A549 (cell line): ENCODE results near the gene JAKMIP1. TPM values are rescaled to one million over a fixed set of nuclear protein-coding genes. Genes with fewer than 3 reads are reported as not detected.

Experiments used
- ATAC-seq, 2 experiments: fragments of 200-7000 bp in 1 of 2; fragments of >200 bp in 1 of 2; cut with Nextera tagmentation in 1 of 2; cut with Tn5 transposase in 1 of 2; 3 replicates each; pipeline versions ENCODE4 v1.8.0 to v1.9.1; 2018 to 2020; ENCODE audit warnings: mild to moderate bottlenecking in 1 of 2, moderate library complexity in 1 of 2
- CTCF ChIA-PET: fragments of 300-600 bp; sonication (Branson Sonifier 250); formaldehyde crosslinking; extraction: SDS; loops from one replicate; lab custom pipeline; 2021; ENCODE audit warnings: antibody characterized with exemption, inconsistent platforms; lab: Yijun Ruan, JAX
- POLR2A ChIA-PET: fragments of 350-600 bp; formaldehyde crosslinking; extraction: SDS; loops from one replicate; lab custom pipeline; 2021; ENCODE audit warnings: antibody characterized with exemption, inconsistent platforms; lab: Yijun Ruan, JAX
- DNase-seq, 2 experiments: peaks; one replicate each; pipeline versions ENCODE4 v3.0.0 to v3.0.0-alpha.2; 2011 to 2016; ENCODE audit warnings: low read depth in 1 of 2, low spot score in 1 of 2
- FAIRE-seq: peaks from 2 replicates; lab custom pipeline; 2011; peaks lifted over from hg19 to GRCh38; lab: Jason Lieb, UNC
- H3K27ac ChIP-seq, 2 experiments: fragments of >200 bp; sonication (Bioruptor Twin); formaldehyde crosslinking; 3 replicates each; pipeline ENCODE4 v1.5.1; 2016 to 2017
- H3K4me1 ChIP-seq: fragments of >200 bp; sonication (Bioruptor Twin); formaldehyde crosslinking; 3 replicates; pipeline ENCODE4 v1.6.1; 2016
- H3K4me2 ChIP-seq: fragments of >200 bp; sonication (Bioruptor Twin); formaldehyde crosslinking; 3 replicates; pipeline ENCODE4 v1.6.1; 2016
- H3K4me3 ChIP-seq: fragments of >200 bp; sonication (Bioruptor Twin); formaldehyde crosslinking; 3 replicates; pipeline ENCODE4 v1.5.1; 2016
- H3K9me3 ChIP-seq: fragments of >200 bp; sonication (Bioruptor Twin); formaldehyde crosslinking; 3 replicates; pipeline ENCODE4 v1.6.1; 2016
- ELK1 ChIP-seq: fragments of 150-350 bp; IDR thresholded peaks from 2 replicates; pipeline ENCODE4 v1.6.1; 2014; ENCODE audit warnings: low read depth, mild to moderate bottlenecking, low read length
- FOSL2 ChIP-seq, 2 experiments: fragments of 450-650 bp in 1 of 2; fragments of >200 bp in 1 of 2; sonication (Bioruptor Twin) in 1 of 2; formaldehyde crosslinking; IDR thresholded peaks; 2 replicates each; pipeline versions ENCODE4 v1.5.0 to v1.6.1; 2016 to 2020; ENCODE audit warnings: mild to moderate bottlenecking in 1 of 2, moderate library complexity in 1 of 2
- GATA3 ChIP-seq: IDR thresholded peaks from 2 replicates; pipeline ENCODE4 v1.6.1; 2012; ENCODE audit warnings: borderline replicate concordance
- MAX ChIP-seq: IDR thresholded peaks from 2 replicates; pipeline ENCODE4 v1.6.1; 2012
- NFE2L2 ChIP-seq: fragments of 150-350 bp; conservative IDR thresholded peaks from 2 replicates; pipeline ENCODE4 v1.6.1; 2014; ENCODE audit warnings: low read length
- NR3C1 ChIP-seq: fragments of >200 bp; sonication (Bioruptor Twin); formaldehyde crosslinking; IDR thresholded peaks from 3 replicates; pipeline ENCODE4 v1.6.1; 2017
- PBX3 ChIP-seq: IDR thresholded peaks from 2 replicates; pipeline ENCODE4 v1.6.1; 2012
- POLR2AphosphoS2 ChIP-seq: conservative IDR thresholded peaks from 2 replicates; pipeline ENCODE4 v1.6.1; 2012; ENCODE audit warnings: low read length, improper control_type of control experiment, inconsistent platforms
- RAD21 ChIP-seq, 2 experiments: fragments of >200 bp in 1 of 2; sonication (Bioruptor Twin) in 1 of 2; formaldehyde crosslinking in 1 of 2; IDR thresholded peaks in 1 of 2; conservative IDR thresholded peaks in 1 of 2; 2 replicates in 1 of 2; 3 replicates in 1 of 2; pipeline ENCODE4 v1.6.1; 2012 to 2018; ENCODE audit warnings: inconsistent platforms in 1 of 2
- RCOR1 ChIP-seq: fragments of 150-350 bp; IDR thresholded peaks from 2 replicates; pipeline ENCODE4 v1.6.1; 2014; ENCODE audit warnings: antibody characterized with exemption, low read length, low read depth
- RNF2 ChIP-seq: fragments of 200-600 bp; sonication (generic); IDR thresholded peaks from 2 replicates; pipeline ENCODE4 v1.6.1; 2016; ENCODE audit warnings: low read depth, mild to moderate bottlenecking, antibody characterized with exemption, moderate library complexity, borderline replicate concordance
- TFCP2L1 ChIP-seq: fragments of 250-450 bp; sonication (Bioruptor Pico); IDR thresholded peaks from 2 replicates; pipeline ENCODE4 v1.5.0; 2021; ENCODE audit warnings: mild to moderate bottlenecking
- USF2 ChIP-seq: fragments of 450-650 bp; IDR thresholded peaks from 2 replicates; pipeline ENCODE4 v1.6.1; 2014; ENCODE audit warnings: antibody characterized with exemption
- ZNF302 ChIP-seq: fragments of 250-450 bp; sonication (Bioruptor Pico); IDR thresholded peaks from 2 replicates; pipeline ENCODE4 v1.9.0; 2021; ENCODE audit warnings: inconsistent platforms, mild to moderate bottlenecking, moderate library complexity
- ZSCAN20 ChIP-seq: fragments of 250-450 bp; sonication (Bioruptor Pico); IDR thresholded peaks from 2 replicates; pipeline ENCODE4 v1.8.0; 2022; ENCODE audit warnings: mild to moderate bottlenecking, moderate library complexity
- WGBS: methylation state at CpG from one replicate; pipeline ENCODE4 v1.1.6; 2017; ENCODE audit errors: missing lambda C conversion rate; 5-methylcytosine and 5-hydroxymethylcytosine counted together
- polyA plus RNA-seq, 4 experiments: library from polyadenylated mRNA; depleted of rRNA in 3 of 4; stranded (reverse); fragments of >200 nt; fragmentation: RNase III in 1 of 4; extraction: RNeasy Plus Mini Kit Qiagen cat#74134 plus additional on column Dnase treatment in 1 of 4; gene quantifications; 2 replicates in 3 of 4; 3 replicates in 1 of 4; pipeline ENCODE4 v1.2.3, GENCODE V29; 2011 to 2017

Gene JAKMIP1
- polyA plus RNA-seq, 2 of the 4 experiments (the other 2 are of a cell fraction): not detected

- TF ChIP-seq GATA3 (no peak), RNF2 (no peak)
Measured at GRCh38 chr4:6085028-6085690, 115.2 kb downstream of the JAKMIP1 start (continued).

GRCh38 chr4:6079965-6080364, 120.4 kb downstream of the JAKMIP1 start:
- FAIRE-seq: no peak
- no peak for ATAC-seq
- TF ChIP-seq ELK1: no peak
- TF ChIP-seq POLR2AphosphoS2: no peak
- TF ChIP-seq ZSCAN20 (CRISPR knock-in tag): no peak
- TF ChIP-seq ZNF302 (CRISPR knock-in tag): no peak
- no peak for TF ChIP-seq USF2
- no peak for TF ChIP-seq PBX3
- TF ChIP-seq NR3C1: no peak
- TF ChIP-seq RCOR1: no peak
- no peak for TF ChIP-seq MAX
- Histone ChIP-seq H3K4me2 (no peak overlapping the region), H3K27ac (no peak overlapping the region), H3K4me3 (no peak overlapping the region), H3K4me1 (no peaks in the 10 kb centered on the region), H3K9me3 (no peaks in the 10 kb centered on the region)
- POLR2A ChIA-PET: no interaction called here
- WGBS: 54% methylated on average over 6 of the region's 12 CpGs
- CTCF ChIA-PET: no interaction called here
- no peak for DNase-seq

GRCh38 chr4:6078560-6078959, 121.8 kb downstream of the JAKMIP1 start:
- Histone ChIP-seq H3K9me3 (no peaks in the 10 kb centered on the region), H3K4me2 (no peak overlapping the region), H3K27ac (no peak overlapping the region), H3K4me1 (no peaks in the 10 kb centered on the region), H3K4me3 (no peak overlapping the region)
- POLR2A ChIA-PET: no interaction called here
- CTCF ChIA-PET: interaction anchor here (0.7 kb wide), 1 partner anchor 46 kb away, joined by 4 read pairs; no protein-coding TSS in a partner anchor
- no peak for ATAC-seq
- no peak for FAIRE-seq
- no peak for DNase-seq
- TF ChIP-seq TFCP2L1 (CRISPR knock-in tag): no peak
- TF ChIP-seq, all 56 proteins: peak for 0
- WGBS: 31% methylated on average over 7 of the region's 7 CpGs

GRCh38 chr4:6076391-6076790, 124.0 kb downstream of the JAKMIP1 start:
- no peak for ATAC-seq
- peak in 1 of 2 experiments; percentile 7 for DNase-seq
- H3K4me2 ChIP-seq: no peak overlapping the region
- ChIA-PET POLR2A (no interaction called here), CTCF (no interaction called here)
- no peak for TF ChIP-seq NFE2L2
- peak in 1 of 2 experiments; percentile 13; a peak in 1 of 5 replicates for TF ChIP-seq RAD21 (conservative IDR thresholded peaks at IDR 0.05 in 1 of 2, IDR thresholded peaks at IDR 0.05 in 1 of 2)
- no peak overlapping the region for H3K27ac ChIP-seq
- no peaks in the 10 kb centered on the region for H3K4me1 ChIP-seq
- no peak for FAIRE-seq
- 23% methylated on average over 1 of the region's 1 CpG for WGBS
- H3K9me3 ChIP-seq: no peaks in the 10 kb centered on the region
- no peak overlapping the region for H3K4me3 ChIP-seq

- ATAC-seq: no peak
- TF ChIP-seq FOSL2 (IDR thresholded peaks at IDR 0.05) (no peak), FOSL2 (CRISPR knock-in tag; IDR thresholded peaks at IDR 0.05) (no peak), MAX (no peak)
- TF ChIP-seq, all 56 proteins: peak for 0
- H3K4me2 ChIP-seq: no peak overlapping the region
- DNase-seq (no peak), FAIRE-seq (no peak)
- WGBS: 54% methylated on average over 6 of the region's 6 CpGs
- no peaks in the 10 kb centered on the region for H3K9me3 ChIP-seq
- ChIA-PET CTCF (no interaction called here), POLR2A (no interaction called here)
- no peak overlapping the region for H3K27ac ChIP-seq
- no peaks in the 10 kb centered on the region for H3K4me1 ChIP-seq
- no peak overlapping the region for H3K4me3 ChIP-seq
Measured at GRCh38 chr4:6074758-6075157, 125.6 kb downstream of the JAKMIP1 start.
